Spleen (tissue), 11 donors: ENCODE results near the gene ZDHHC6. TPM values are rescaled to one million over a fixed set of nuclear protein-coding genes. Genes with fewer than 3 reads are reported as not detected.
"Not testable (repeated sequence)": the region's sequence is repeated elsewhere in the genome, so short reads cannot be mapped to it uniquely, and the experiment has no call there.

Experiments used
- DNase-seq: peaks from one replicate; pipeline ENCODE4 v3.0.0-alpha.2; 2020
- H3K27ac ChIP-seq, 8 donors: fragments of 200-600 bp; sonication (generic) in 7 of 8; 1 replicate in 4 of 8; 2 replicates in 4 of 8; pipeline versions ENCODE4 v1.5.0 to v1.8.0; 2016 to 2021; ENCODE audit warnings: inconsistent platforms in 4 of 8, mild to moderate bottlenecking in 4 of 8, moderate library complexity in 1 of 8
- H3K27me3 ChIP-seq, 7 donors: fragments of 200-600 bp; sonication (generic) in 6 of 7; replicated peaks in 1 of 7; 1 replicate in 4 of 7; 2 replicates in 3 of 7; pipeline versions ENCODE4 v1.5.0 to v1.8.0; 2016 to 2021; ENCODE audit warnings: inconsistent platforms in 3 of 7, mild to moderate bottlenecking in 1 of 7
- H3K36me3 ChIP-seq, 6 donors: fragments of 200-600 bp; sonication (generic) in 5 of 6; 1 replicate in 4 of 6; 2 replicates in 2 of 6; pipeline versions ENCODE4 v1.5.0 to v1.8.0; 2016 to 2021; ENCODE audit warnings: inconsistent platforms in 2 of 6
- H3K4me1 ChIP-seq, 6 donors: fragments of 200-600 bp; sonication (generic) in 5 of 6; 1 replicate in 3 of 6; 2 replicates in 3 of 6; pipeline versions ENCODE4 v1.5.0 to v1.8.0; 2016 to 2021; ENCODE audit warnings: inconsistent platforms in 3 of 6
- H3K4me3 ChIP-seq, 8 donors: fragments of 200-600 bp; sonication (generic) in 7 of 8; 1 replicate in 4 of 8; 2 replicates in 4 of 8; pipeline versions ENCODE4 v1.5.0 to v1.8.0; 2016 to 2021; ENCODE audit warnings: inconsistent platforms in 4 of 8, mild to moderate bottlenecking in 4 of 8, moderate library complexity in 2 of 8
- H3K9me3 ChIP-seq, 8 donors: fragments of 200-600 bp; sonication (generic) in 7 of 8; 1 replicate in 4 of 8; 2 replicates in 4 of 8; pipeline versions ENCODE4 v1.5.0 to v1.8.0; 2016 to 2021; ENCODE audit warnings: inconsistent platforms in 4 of 8
- POLR2A ChIP-seq, 3 donors: fragments of 450-650 bp; IDR thresholded peaks; one replicate each; pipeline ENCODE4 v1.5.1; 2017; ENCODE audit warnings: antibody characterized with exemption in 3 of 3, mild to moderate bottlenecking in 1 of 3
- POLR2AphosphoS5 ChIP-seq, 3 donors: sonication (generic); formaldehyde crosslinking; IDR thresholded peaks; one replicate each; pipeline ENCODE4 v1.5.1; 2017; ENCODE audit warnings: antibody characterized with exemption in 3 of 3
- WGBS, 5 donors: extraction: QIAGEN DNeasy Blood & Tissue Kit in 3 of 5; methylation state at CpG; one replicate each; pipeline versions ENCODE4 v1.1.5 to v1.1.7; 2013 to 2018; 5-methylcytosine and 5-hydroxymethylcytosine counted together
- intact Hi-C: fragments of 100-400 bp; cut with DNase I; formaldehyde crosslinking; loops from one replicate; pipeline ENCODE4 v1.15.0; 2023; ENCODE audit warnings: low total_unique reads
- polyA plus RNA-seq, 3 donors: library from polyadenylated mRNA; stranded (reverse); fragments of 200-250 nt; gene quantifications; one replicate each; pipeline ENCODE4 v1.2.1, GENCODE V29; 2013
- total RNA-seq, 7 donors: library from RNA; depleted of rRNA in 3 of 7; stranded (reverse); fragments of >200 nt in 3 of 7; fragmentation: NEBNext Ultra II Directional in 4 of 7; extraction: Animal tissue kit (Norgen Biotek cat#: 25700) in 4 of 7; gene quantifications; one replicate each; pipeline versions ENCODE4 v1.1.0 to v1.2.1, GENCODE V29; 2016 to 2021
- TF ChIP-seq, protein P1 (sequence below), 11 experiments: fragments of 200-600 bp in 7 of 11; fragments of 450-650 bp in 4 of 11; sonication (generic) in 4 of 11; IDR thresholded peaks in 8 of 11; conservative IDR thresholded peaks in 3 of 11; 1 replicate in 7 of 11; 2 replicates in 4 of 11; pipeline versions ENCODE4 v1.4.0 to v1.8.0; 2016 to 2021; ENCODE audit warnings: antibody characterized with exemption in 11 of 11, inconsistent platforms in 4 of 11, mild to moderate bottlenecking in 1 of 11
- donor health status: healthy with polysubstance abuse.
- donor health status: DM: no; HTN: no; CAD: no; lungs with moderate emphysema.
- donor health status: DM: no; HTN: no; CAD: no.
- donor health status: Bipolar disorder and iron deficiency.
- donor health status: healthy.
- donor health status: DM: no; HTN: no; CAD: no.
- donor health status: DM: yes; HTN: yes; CAD: no.

ZDHHC6 gene
- total and polyA plus RNA-seq, 10 donors: 28.0 to 51.9 (median 38.3) TPM

DNA sequence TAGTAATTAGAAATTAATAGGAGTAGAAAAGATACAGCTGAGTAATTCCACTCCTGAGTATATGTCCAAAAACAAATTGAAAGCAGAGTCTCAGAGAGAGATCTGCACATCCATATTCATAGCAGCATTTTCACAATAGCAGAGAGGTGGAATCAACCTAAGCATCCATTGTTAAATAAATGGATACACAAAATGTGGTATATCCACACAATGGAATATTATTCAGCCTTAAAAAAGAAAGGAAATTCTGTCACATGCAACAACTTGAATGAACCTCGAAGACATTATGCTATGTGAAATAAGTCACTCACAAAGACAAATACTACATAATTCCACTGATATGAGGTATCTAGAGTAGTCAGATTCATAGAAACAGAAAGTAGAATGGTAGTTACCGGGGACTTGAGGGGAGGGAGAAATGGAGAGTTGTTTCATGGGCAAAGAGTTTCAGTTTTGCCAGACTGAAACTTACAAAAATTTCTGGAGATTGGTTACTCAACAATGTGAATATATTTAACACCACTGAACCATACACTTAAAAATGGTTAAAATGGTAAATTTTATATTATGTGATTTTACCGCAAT, 18.7 kb upstream of the ZDHHC6 start:
- H3K9me3 ChIP-seq: no peaks in the 10 kb centered on the region
- intact Hi-C loops: no loop called here
- H3K27ac ChIP-seq: no peak overlapping the region
- no peak for DNase-seq
- no peaks in the 10 kb centered on the region for H3K27me3 ChIP-seq
- H3K36me3 ChIP-seq: peaks cover 0 to 100% (median 38%) of the 10 kb centered on the region in 6 donors
- H3K4me1 ChIP-seq: no peaks in the 10 kb centered on the region
- H3K4me3 ChIP-seq: no peak overlapping the region
- 87 to 93% (median 91%) methylated on average over 3 of the region's 3 CpGs for WGBS, 5 donors
- TF ChIP-seq, protein P1, sequence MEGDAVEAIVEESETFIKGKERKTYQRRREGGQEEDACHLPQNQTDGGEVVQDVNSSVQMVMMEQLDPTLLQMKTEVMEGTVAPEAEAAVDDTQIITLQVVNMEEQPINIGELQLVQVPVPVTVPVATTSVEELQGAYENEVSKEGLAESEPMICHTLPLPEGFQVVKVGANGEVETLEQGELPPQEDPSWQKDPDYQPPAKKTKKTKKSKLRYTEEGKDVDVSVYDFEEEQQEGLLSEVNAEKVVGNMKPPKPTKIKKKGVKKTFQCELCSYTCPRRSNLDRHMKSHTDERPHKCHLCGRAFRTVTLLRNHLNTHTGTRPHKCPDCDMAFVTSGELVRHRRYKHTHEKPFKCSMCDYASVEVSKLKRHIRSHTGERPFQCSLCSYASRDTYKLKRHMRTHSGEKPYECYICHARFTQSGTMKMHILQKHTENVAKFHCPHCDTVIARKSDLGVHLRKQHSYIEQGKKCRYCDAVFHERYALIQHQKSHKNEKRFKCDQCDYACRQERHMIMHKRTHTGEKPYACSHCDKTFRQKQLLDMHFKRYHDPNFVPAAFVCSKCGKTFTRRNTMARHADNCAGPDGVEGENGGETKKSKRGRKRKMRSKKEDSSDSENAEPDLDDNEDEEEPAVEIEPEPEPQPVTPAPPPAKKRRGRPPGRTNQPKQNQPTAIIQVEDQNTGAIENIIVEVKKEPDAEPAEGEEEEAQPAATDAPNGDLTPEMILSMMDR (IDR thresholded peaks at IDR 0.05 in 8 of 11, conservative IDR thresholded peaks at IDR 0.05 in 3 of 11): no peak
- no peak for TF ChIP-seq POLR2A (IDR thresholded peaks at IDR 0.05)
- TF ChIP-seq POLR2AphosphoS5 (IDR thresholded peaks at IDR 0.05): no peak

- H3K4me3 ChIP-seq, H3K9me3 ChIP-seq, DNase-seq, H3K27me3 ChIP-seq, H3K4me1 ChIP-seq, H3K27ac ChIP-seq, intact Hi-C loops: not testable (repeated sequence)
- 95 to 98% (median 96%) methylated on average over 5 of the region's 5 CpGs for WGBS, 5 donors
- H3K36me3 ChIP-seq: peaks cover 0 to 91% (median 34%) of the 10 kb centered on the region in 6 donors
Measured at GRCh38 chr10:112464074-112464473, 17.4 kb upstream of the ZDHHC6 start.

- Histone ChIP-seq H3K4me1 (no peaks in the 10 kb centered on the region), H3K4me3 (no peak overlapping the region), H3K27me3 (no peaks in the 10 kb centered on the region), H3K27ac (no peak overlapping the region), H3K36me3 (peaks cover 0 to 67% (median 26%) of the 10 kb centered on the region in 6 donors), H3K9me3 (no peaks in the 10 kb centered on the region)
- WGBS, 5 donors: 94 to 98% (median 95%) methylated on average over 4 of the region's 4 CpGs
- DNase-seq: no peak
- no peak for TF ChIP-seq POLR2AphosphoS5 (IDR thresholded peaks at IDR 0.05)
- TF ChIP-seq, protein P1 (IDR thresholded peaks at IDR 0.05 in 8 of 11, conservative IDR thresholded peaks at IDR 0.05 in 3 of 11): no peak
- TF ChIP-seq POLR2A (IDR thresholded peaks at IDR 0.05): no peak
- intact Hi-C loops: no loop called here
Measured at GRCh38 chr10:112461029-112461887, 14.5 kb upstream of the ZDHHC6 start.

DNA sequence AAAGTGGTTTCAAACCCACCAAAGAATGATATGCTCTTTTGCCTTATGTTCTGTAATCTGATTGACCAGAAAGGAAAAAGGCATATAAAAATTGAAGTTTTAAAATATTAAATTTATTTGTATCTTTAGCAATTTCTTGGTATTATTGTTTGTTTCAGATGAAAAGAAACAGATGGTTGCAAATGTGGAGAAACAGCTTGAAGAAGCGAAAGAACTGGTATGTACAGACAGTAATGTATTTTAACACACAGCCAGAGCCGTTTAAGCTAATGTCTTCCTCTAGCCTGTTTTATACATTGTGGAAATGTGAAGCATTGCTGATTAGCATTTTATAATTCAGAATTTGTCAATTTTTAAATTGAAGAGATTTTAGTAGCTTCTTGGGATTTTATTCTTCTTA, 13.7 kb upstream of the ZDHHC6 start:
- no peaks in the 10 kb centered on the region for H3K9me3 ChIP-seq
- intact Hi-C loops: no loop called here
- peaks cover 0 to 63% (median 21%) of the 10 kb centered on the region in 6 donors for H3K36me3 ChIP-seq
- 91 to 99% (median 97%) methylated on average over 2 of the region's 2 CpGs for WGBS, 5 donors
- no peak for TF ChIP-seq POLR2A (IDR thresholded peaks at IDR 0.05)
- TF ChIP-seq, protein P1 (IDR thresholded peaks at IDR 0.05 in 8 of 11, conservative IDR thresholded peaks at IDR 0.05 in 3 of 11): no peak
- TF ChIP-seq POLR2AphosphoS5 (IDR thresholded peaks at IDR 0.05): no peak
- no peak for DNase-seq
- no peaks in the 10 kb centered on the region for H3K4me1 ChIP-seq
- no peaks in the 10 kb centered on the region for H3K27me3 ChIP-seq
- H3K27ac ChIP-seq: no peak overlapping the region
- H3K4me3 ChIP-seq: no peak overlapping the region
